ENCODE measurements around the gene SLC47A1.
"Not testable (repeated sequence)": the region's sequence is repeated elsewhere in the genome, so short reads cannot be mapped to it uniquely, and the experiment has no call there.

The SLC47A1 gene, protein sequence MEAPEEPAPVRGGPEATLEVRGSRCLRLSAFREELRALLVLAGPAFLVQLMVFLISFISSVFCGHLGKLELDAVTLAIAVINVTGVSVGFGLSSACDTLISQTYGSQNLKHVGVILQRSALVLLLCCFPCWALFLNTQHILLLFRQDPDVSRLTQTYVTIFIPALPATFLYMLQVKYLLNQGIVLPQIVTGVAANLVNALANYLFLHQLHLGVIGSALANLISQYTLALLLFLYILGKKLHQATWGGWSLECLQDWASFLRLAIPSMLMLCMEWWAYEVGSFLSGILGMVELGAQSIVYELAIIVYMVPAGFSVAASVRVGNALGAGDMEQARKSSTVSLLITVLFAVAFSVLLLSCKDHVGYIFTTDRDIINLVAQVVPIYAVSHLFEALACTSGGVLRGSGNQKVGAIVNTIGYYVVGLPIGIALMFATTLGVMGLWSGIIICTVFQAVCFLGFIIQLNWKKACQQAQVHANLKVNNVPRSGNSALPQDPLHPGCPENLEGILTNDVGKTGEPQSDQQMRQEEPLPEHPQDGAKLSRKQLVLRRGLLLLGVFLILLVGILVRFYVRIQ

DNA sequence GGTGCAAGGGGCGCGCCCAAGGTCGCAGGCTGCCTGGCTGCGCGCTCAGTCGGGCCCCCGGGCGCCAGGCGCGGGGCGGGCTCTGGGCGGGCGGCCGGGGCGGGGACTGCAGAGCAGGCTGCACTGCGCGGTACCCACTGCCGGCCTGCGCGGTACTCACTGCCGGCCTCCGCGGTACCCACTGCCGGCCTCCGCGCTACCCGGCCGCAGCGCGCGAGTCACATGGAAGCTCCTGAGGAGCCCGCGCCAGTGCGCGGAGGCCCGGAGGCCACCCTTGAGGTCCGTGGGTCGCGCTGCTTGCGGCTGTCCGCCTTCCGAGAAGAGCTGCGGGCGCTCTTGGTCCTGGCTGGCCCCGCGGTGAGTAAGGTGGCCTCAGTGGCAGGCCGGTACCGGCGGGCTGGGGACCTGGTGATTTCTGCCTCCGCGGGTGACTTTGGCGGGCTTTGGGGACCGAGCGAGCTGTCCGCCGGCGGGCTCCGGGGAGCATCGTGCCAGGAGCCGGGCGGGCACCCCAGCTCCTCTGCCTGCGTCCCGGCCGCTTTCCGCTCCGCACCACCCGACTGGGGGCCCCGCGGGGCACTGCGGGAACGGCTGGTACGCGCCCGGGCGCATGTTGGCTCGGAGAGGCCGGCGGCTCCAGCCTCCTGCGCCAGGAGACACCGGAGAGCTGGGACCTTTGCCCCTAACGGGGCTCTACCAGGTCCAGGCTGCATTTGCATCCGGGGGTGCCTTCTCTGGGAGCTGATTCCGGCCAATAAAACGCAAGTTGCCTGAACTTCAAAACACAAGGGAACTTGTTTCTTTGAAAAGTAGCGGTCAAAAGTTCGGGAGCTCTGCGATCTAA is at the start of gene SLC47A1:
TSS of gene SLC47A1 (plus strand) at position 137 of the 844 bp plus-strand sequence. CDS start at position 223, 86 bp downstream.
- no peak for FAIRE-seq

DNA sequence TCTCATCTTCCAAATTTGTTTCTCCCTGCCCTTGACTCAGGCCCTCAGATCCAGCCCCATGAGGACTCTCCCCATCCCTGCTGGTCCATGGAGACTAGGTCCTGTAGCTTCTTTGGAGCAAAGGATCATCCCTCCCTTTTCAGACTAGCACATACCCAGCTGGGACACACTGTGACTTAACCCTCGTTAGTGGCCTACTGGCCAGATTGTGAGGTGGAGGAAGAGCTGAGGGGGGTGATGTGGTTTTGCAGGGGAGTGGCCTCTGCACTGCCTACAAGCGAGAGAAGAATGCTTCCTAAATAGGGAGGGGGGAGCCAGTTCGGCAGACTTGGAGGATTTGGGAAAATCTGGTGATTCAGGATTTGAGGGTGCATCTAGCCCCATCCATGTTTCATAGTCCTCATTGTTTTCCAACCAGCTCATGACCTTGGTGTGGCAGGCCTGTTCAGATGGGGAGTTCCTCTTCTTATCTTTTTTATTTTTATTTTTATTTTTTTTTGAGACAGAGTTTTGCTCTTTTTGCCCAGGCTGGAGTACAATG is 47.8 kb upstream of the SLC47A1 start:
- no peak for FAIRE-seq

DNA sequence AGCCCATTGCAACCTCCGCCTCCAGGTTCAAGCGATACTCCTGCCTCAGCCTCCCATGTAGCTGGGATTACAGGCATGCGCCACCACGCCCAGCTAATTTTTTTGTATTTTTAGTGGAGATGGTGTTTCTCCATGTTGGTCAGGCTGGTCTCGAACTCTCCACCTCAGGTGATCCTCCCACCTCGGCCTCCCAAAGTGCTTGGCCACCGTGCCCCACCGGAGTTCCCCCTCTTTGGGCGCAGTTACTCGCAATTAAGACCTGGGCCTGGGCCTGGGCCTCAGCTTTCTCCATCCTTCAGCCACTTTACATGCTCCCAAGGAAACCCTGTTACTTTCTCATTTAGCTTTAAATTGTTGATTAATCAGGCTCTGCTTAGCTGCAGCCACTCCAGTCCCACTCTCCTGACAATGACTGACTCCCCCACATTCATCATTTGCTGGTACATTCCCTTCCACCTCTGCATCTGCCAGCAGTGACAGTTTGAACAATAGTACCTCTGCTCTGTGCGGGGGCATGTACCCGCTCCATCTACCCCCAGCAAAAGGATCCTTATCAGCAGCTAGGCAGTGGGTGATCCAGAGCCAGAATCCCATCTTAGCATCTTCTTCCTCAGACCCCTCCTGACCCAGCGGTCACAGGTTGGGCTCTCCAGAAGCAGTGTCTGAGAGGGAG is 47.2 kb upstream of the SLC47A1 start:
- no peak for FAIRE-seq

DNA sequence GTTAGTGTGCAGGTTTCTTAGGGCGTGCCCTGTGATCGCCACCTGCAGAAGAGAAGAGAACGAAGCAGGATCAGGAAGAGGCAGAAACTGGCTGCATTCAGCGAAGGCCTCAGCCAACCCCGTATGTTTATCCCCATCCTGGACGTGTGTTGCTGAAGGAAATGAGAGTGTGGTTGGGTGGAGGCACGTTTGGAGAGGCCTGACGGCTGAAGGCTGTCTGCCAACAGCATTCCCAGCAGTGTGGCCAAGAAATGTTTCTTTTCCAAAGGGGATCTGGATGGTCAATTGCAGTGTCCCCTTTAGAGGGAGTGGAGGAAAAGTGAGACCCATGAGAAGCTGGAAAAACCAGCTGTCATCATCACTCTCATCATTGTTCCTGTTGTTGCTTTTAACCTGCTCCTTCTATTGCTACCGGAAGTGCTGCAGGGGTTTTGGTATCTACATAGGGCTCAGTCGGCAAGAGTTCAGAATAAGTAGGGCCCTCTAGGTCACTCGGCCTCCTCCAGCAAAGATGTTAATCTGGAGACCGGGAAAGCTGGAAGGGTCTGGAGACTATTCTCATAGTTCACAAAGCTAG is 46.5 kb upstream of the SLC47A1 start:
- FAIRE-seq = no peak

DNA sequence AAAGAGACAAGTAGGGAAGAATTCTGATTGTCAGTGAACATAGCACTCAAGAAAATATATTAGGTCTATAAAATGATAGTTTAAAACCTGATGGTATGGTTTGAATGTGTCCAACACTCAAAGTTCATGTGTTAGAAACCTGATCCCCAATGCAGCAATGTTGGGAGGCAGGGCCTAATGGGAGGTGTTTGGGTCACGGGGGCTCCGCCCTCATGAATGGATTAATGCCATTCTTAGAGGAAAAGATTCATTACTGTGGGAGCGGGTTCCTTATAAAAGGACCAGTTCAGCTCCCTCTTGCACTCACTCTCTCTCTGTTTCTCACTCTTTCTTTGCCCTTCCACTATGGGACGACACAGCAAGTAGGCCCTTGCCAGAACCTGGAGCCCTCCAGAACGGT is 41.5 kb upstream of the SLC47A1 start:
- no peak for FAIRE-seq

DNA sequence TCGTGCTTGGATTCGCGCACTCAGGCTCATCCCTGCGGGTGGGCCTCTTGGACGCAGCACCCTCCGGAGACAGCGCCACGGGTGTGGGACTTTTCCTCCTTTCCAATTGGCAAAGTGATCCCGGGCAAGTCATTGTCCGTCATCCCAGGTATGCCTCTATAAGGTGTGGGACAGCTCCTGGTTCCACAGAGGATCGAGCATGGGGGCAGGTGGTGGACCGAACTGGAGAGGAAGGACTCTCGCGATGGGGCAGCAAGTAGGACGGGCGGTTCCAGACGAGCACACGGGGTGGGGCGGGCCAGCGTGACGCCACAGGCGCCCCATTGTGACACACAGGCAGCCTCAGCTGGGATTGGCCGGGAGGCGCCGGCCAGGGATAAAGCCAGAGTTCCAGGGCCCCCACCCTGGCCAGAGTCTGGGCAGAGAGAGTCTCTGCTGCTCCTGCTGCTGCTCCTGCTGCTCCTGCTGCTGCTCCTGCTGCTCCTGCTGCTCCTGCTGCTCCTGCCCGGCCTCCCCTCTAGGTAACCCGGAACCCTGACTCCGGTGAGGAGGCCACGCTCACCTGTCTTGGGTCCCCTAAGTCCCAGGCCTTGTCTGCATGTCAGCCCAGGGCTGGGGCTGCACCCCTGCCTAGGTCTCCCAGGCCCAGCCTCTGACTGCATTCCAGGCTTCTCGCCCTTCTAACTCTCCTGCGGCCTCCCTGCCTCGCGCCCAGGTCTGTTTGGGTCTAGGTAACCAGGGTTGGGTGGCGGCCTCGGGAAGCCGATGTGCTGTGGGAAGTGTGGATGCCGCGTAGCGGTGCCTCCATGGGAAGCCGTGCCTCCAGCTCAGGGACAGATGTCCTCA is 38.5 kb upstream of the SLC47A1 start:
- no peak for FAIRE-seq

DNA sequence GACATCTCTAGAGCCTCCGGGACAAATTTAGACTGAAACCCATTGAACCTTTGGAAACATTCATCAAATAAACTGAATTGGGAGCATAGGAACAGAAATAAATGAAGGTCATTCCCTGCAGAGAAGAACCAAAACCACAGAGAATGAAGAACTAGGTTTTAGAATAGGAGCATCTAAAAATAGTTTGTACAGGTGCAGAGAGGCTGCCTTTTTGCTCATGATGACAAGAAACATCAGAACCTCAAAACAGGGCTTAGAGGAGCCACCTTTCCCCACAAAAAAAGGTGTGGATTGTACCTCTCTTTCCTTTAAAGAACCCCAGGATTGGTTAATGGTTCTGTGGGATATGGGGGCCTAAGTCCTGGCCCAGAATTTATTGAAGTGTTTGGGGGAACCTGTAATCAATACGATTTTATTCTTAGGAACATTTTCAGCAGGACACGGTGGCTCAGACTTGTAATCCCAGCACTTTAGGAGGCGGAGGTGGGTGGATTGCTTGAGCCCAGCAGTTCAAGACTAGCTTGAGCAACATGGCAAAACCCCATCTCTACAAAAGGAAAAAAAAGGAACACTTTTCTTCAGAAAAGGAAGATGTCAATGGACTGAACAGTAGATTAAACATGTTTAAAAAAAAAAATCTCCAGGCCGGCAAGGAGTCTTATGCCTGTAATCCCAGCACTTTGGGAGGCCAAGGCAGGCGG is 37.7 kb upstream of the SLC47A1 start:
- FAIRE-seq = no peak

DNA sequence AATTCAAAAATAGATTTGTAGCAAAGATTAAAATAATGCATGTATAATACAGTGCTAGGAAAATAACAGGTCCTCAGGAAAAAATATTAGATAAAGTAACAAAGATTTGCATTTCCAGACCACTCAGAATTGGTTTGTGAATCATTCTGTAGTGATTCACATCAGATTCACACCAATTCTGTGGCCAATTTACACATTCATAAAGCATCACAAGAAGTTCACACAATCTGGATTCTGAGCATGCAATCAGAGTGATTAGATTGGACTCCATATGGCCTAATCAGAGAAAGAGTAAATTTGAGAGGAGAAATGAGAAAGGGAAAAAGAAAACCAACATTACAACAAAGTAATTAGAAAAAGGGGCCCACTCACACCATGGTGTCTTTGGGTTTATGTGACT is 36.0 kb upstream of the SLC47A1 start:
- FAIRE-seq = no peak

DNA sequence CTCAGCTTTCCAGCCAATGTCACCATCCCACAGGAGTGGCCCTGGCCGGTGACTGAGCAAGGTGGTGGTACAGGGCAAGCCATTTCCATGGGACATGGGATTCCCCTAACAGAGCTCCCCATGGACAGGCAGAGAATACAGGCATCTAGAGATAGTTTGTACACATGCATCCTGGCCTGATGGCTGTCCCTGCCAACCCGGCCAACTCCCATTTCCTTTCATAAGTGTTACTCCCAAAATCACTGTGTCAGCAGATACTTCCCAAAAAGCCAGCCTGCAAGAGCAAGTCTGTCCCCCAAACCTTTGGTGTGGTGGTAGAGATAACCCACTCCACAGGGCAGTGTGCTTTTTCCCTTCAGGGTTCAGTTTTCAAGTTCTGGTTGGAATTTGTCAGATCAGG is 32.4 kb upstream of the SLC47A1 start:
- FAIRE-seq = no peak

DNA sequence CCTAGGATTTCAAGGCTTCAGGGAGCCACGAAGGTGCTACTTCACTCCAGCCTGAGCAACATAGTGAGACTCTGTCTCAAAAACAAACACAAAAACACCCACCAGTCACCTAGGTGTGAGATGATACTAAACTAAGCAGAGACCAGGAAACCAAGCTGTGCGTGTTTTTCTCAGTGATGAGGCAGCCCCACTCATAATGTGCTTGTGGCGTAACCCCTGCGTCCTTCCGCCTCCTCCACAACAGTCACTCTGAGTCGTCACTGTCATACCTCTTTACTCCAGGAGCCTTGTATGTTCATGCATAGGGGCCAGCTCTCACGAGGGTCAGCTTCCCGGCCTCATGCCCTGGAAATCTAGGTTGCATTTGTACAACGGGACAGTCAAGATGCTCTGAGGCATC is 31.1 kb upstream of the SLC47A1 start:
- no peak for FAIRE-seq

DNA sequence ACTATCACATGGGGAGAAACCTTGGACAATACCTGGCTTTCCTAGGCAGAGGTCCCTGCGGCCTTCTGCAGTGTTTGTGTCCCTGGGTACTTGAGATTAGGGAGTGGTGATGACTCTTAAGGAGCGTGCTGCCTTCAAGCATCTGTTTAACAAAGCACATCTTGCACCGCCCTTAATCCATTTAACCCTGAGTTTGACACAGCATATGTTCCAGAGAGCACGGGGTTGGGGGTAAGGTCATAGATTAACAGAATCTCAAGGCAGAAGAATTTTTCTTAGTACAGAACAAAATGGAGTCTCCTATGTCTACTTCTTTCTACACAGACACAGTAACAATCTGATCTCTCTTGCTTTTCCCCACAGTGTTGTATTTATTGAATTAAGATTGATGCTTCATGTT is 28.1 kb upstream of the SLC47A1 start:
- FAIRE-seq = not testable (repeated sequence)

DNA sequence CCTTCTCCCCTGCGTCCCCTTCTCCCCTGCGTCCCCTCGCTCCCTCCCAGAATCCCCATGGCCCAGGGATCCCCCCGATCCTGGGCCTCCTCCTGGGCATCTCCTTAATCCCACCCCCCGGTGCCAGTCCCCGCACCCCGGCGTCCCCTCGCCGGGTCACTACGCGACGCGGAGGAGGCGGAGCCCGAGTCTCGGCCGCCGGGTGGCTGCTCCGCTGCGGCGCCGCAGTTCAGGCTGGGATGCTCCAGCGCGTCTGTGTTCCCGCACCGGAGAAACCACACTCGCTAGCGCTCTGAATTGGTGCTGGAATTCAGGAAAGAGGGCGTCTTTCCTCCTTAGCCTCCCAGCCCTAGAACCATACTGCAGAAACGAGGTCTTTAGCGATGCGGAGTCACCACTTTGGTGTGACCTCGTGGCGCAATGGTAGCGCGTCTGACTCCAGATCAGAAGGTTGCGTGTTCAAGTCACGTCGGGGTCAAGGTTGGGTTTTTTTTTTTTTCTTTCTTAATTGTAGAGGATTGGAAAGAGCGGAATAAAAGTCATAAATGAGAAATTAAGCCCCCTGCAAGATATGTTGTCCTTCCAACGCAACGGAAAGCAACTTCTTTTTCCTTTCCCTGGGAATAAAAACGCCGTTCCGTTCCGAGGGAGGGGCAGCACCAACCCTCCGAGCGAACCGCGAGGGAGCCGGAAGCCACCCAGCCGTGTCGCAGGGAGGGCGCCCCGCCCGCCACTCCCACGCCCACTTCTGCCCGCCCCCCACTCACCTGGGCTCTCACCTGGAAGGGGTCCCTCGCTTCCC is 25.7 kb upstream of the SLC47A1 start:
- no peak for FAIRE-seq

DNA sequence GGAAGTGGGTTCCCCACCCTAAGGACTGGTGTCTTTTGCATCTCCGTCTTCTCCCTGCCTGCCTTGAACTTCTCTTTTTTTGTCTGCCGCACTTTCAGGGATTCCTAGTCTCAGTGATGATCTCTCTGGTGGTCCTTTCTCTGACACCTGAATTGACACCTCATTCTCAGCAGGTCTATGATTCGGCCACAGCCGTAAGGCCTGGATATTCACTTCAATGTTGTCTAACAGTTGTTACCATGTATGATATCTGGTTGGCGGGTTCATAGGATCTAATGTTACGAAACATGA is 25.1 kb upstream of the SLC47A1 start:
- no peak for FAIRE-seq

DNA sequence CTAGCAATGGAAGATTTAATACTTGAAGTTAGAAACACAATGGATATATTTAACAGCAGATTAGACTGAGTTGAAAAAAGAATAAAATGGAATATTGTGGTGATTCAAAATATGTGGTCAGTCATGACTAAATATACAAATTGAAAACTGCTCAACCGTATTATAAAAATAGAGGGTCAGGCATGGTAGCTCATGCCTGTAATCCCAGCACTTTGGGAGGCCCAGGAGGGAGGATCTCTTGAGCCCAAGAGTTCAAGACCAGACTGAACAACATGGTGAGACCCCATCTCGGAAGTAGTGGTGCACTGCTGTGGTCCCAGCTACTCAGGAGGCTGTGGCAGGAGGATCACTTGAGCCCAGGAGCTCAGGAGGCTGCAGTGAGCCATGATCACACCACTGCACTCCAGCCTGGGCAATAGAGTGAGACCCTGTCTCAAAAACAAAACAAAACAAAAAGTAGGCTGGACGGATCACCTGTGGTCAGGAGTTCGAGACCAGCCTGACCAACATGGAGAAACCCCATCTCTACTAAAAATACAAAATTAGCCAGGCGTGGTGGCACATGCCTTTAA is 24.3 kb upstream of the SLC47A1 start:
- FAIRE-seq = not testable (repeated sequence)

DNA sequence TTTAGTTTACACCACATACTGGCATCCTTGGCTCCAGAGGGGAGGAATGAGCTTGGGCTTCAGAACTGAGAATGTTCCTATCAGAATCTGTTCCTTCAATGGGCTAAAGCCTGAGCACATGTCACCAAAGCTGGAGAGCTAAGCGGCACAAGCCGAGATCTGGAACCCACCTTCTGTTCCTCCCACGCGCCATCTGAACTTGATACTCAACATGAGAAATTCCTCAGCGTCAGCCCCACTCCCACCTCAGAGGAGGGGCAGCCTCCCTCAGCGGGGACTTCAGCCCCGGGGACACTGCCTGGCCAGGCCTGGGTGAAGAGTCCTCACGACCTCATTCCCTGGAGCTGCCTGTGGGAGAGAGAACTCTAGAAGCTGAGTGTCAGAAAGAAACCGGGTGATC is 22.8 kb upstream of the SLC47A1 start:
- no peak for FAIRE-seq

DNA sequence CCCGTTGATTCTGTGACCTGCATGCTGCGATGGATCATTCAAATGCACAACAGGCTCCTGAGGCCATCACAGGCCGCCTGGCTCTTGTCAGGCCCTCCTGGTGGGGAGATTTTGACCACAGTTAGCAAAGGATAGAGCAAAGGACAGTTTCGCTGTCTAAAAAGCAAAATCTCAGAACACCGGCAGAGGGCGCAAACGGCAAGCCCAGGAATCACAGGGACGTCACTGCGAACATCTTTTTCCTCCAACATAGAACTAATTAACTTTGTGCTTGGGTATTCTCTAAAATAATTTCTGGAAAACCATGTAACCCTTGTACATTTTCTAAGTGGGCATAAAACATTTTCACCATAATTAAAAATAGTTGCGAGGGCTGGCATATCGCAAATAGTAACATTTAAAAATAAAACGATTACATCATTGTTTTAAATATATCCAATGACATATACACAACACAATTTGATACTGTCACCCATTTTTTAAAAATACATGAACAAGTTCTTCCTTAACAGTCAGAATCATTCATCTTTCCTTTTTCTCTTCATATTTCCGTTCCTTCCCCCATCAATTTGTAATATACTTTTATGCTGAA is 19.7 kb upstream of the SLC47A1 start:
- FAIRE-seq = peak; percentile 78

DNA sequence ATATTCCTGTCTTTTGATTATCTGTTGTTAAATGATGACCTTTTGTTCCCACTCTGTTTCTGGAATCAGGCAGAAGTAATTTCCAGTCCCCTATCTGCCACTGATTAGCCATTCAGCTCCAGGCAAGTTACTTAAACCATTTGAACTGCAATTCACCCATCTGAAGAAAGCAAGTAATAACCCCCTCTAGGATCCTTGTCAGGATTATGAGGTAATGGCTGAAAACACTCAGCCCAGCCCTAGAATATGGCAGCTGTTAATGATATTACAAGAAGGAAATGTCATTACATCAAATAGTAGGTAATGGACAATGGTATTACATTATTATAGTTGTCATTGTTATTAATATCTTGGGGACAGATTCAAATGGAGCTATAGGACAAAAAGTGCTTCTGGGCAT is 16.0 kb upstream of the SLC47A1 start:
- no peak for FAIRE-seq

DNA sequence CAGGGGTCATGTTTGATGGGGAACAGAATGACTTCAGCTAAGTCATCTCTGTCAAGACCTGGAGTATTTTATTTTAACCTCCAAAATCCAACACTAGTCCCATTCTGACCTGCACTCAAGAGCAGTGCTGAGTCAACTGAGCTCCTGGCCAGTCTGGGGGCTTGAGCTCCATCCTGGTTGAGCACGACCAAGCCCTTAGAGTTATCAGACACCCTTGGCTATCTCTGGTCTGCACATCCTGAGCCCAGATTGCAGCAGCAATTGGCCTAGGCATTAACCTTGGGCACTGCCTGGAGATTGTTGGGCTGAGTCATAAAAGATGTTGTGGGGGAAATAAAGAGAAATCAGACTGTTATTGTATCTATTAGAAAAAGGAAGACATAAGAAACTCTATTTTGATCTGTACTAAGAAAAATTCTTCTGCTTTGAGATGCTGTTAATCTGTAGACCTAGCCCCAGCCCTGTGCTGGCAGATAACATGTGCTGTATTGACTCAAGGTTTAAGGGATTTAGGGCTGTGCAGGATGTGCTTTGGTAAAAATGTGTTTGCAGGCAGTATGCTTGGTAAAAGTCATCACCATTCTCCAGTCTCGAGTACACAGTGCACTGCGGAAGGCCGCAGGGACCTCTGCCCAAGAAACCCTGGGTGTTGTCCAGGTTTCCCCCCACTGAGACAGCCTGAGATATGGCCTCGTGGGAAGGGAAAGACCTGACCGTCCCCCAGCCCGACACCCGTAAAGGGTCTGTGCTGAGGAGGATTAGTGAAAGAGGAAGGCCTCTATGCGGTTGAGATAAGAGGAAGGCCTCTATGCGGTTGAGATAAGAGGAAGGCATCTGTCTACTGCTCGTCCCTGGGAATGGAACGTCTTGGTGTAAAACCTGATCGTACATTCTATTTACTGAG is 14.0 kb upstream of the SLC47A1 start:
- not testable (repeated sequence) for FAIRE-seq
